HG02970 (cell line): ENCODE measurements around the gene DNAJC5.
"Not testable (repeated sequence)": the region's sequence is repeated elsewhere in the genome, so short reads cannot be mapped to it uniquely, and the experiment has no call there.

Experiments used
- ATAC-seq: cut with Tn5 transposase; IDR thresholded peaks from one replicate; pipeline ENCODE4 v1.9.1; 2021; ENCODE audit warnings: mild to moderate bottlenecking, moderate library complexity, moderate number of reproducible peaks; ENCODE audit not compliant: unreplicated experiment, low FRiP score

DNAJC5 gene

GRCh38 chr20:63894358-63895201, at the start of gene DNAJC5:
Gene DNAJC5, plus strand, starts transcription at chr20:63895126. Its CDS starts 33,220 bp downstream, at chr20:63928346.
- ATAC-seq = peak; percentile 79

DNA sequence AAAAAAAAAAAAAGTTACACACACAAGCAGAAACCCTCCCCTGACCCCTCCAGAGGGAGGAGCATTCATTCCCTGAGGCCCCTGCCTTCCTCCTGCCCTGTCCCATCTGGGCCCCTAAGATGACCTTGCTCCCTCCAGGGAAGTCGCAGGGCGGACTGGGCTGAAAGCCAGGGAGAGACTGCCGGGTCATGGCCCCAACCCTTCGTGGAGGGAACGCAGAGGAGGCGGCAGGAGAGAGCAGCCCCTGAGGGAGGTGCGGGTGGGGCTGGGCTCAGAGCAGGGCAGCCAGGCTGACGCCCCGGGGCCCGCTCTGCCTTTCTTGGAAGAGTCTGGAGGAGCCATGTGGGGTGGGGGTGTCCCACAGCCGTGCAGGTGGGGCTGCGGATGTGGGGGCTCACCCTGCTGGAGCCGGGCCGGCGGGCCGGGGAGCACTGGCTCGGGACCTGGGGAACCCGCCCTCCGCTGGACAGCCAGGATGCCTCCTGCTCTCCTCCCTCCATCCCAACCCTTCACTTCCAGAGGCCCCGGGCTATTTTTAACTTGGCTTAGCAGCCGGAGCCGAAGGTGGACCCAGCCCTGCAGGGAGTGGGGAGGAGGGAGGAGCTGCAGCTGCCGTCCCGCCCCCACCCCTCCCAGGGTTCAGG, 48.7 kb upstream of the DNAJC5 start:
- ATAC-seq = no peak

GRCh38 chr20:63846888-63847236, 48.1 kb upstream of the DNAJC5 start:
- ATAC-seq = no peak

GRCh38 chr20:63847237-63848002, 47.5 kb upstream of the DNAJC5 start:
- ATAC-seq = no peak

GRCh38 chr20:63848003-63848911, 46.7 kb upstream of the DNAJC5 start:
- ATAC-seq = no peak

DNA sequence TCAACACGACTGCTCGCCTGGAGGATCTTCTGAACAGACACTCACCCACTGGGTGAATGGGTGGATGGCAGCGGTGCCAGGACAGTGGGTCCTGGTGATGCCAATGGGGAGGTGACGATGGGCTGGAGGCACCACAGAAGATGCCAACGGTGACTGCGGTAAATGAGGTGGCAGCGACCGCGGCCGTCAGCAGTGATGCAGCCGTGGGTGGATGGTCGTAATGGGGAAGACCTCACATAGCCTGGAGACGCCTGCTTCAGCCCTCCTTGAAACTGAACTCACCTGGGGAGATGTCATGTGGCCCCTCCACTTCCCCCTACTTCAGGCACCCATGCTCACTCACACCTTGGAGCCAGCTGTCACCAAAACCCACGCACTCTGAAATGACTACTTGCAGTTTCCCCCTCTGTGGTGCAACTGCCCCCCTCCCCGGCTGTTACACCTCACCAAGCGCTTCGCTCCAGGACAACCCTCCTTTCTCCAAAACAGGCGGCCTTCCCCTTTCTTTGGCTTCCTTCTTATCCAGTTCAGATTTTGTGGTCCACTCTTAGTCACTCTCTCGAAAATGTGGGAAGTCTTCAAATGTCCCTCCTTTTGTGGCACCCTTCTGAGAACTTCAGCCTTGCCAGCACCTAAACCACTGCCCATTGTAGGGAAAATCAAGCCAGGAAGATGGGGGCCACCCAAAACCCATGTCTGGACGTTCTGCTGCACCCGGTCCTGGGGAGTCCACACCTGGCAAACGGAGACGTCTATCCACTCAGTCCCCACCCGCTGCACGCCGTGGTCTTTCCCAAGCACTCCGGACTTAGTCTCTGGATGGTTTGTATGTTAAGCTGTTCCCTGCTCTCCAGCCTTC, 44.0 kb upstream of the DNAJC5 start:
- ATAC-seq = no peak

DNA sequence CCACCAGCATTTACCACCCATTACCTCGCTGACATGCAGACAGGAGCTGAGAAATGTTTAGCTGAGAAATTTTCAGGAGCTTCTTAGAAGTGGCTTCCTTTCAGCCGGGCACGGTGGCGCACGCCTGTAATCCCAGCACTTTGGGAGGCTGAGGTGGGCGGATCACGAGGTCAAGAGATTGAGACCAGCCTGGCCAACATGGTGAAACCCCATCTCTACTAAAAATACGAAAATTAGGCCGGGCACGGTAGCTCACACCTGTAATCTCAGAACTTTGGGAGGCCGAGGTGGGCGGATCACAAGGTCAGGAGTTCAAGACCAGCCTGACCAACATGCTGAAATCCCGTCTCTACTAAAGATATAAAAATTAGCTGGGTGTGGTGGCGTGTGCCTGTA, 43.4 kb upstream of the DNAJC5 start:
- ATAC-seq = not testable (repeated sequence)

GRCh38 chr20:63853733-63854068, 41.2 kb upstream of the DNAJC5 start:
- ATAC-seq = not testable (repeated sequence)

DNA sequence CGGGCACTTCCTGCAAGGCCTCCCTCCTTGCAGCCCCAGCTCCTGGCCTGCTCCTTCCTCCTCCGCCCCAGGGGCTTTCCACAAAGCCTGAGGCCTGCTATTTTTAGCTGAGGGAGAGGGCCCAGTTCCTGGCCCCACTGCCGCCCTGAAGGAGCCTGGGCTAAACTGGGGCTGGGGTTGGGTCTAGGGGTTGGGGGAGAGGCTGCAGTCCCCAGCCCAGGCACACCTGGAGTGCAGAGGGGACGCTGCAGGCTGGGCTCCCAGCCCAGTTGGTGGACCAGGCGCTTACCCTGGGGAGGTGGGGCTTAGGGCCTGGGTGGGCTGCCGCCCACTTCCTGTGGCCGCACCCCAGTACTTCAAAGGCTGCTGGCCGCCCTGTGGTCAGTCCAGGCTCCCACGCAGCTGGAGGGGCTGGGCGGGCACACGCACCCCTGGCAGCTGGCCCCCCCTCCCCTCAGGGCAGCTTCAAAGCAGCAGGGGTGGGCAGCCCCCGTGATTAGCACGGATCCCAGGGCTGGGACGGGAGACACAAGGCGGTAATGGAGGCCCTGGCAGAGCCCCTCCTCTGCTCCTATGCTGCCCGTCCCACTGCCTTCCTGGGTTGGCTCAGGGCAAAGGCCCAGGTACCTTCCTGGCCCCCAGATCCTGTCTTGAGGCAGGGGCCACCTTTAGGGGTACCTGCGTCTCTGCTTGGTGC, 40.7 kb upstream of the DNAJC5 start:
- no peak for ATAC-seq

- no peak for ATAC-seq
Observed at GRCh38 chr20:63854766-63855362, 40.1 kb upstream of the DNAJC5 start.

- ATAC-seq = no peak
Observed at GRCh38 chr20:63855363-63856097, 39.4 kb upstream of the DNAJC5 start.

DNA sequence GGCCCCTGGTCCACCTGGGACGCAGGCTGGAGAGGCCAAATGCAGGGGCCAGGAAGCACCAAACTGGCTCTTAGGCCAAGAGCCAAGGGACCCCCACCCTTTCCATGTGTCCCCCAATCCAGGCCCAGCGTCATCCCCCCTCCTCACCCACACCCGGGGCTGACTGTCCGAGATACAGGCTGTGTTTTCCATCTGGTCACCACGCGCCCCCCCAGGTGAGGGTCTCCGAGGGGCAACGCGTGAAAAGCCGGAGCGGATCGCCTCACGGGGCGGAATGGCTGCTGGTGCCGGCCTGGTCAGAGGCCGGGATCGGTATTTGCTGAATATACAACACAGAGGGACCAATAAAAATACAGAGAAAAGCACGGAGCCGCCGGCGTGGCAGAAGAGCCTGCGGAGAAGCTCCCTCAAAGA, 38.8 kb upstream of the DNAJC5 start:
- ATAC-seq = no peak

GRCh38 chr20:63857764-63858392, 37.0 kb upstream of the DNAJC5 start:
- no peak for ATAC-seq

DNA sequence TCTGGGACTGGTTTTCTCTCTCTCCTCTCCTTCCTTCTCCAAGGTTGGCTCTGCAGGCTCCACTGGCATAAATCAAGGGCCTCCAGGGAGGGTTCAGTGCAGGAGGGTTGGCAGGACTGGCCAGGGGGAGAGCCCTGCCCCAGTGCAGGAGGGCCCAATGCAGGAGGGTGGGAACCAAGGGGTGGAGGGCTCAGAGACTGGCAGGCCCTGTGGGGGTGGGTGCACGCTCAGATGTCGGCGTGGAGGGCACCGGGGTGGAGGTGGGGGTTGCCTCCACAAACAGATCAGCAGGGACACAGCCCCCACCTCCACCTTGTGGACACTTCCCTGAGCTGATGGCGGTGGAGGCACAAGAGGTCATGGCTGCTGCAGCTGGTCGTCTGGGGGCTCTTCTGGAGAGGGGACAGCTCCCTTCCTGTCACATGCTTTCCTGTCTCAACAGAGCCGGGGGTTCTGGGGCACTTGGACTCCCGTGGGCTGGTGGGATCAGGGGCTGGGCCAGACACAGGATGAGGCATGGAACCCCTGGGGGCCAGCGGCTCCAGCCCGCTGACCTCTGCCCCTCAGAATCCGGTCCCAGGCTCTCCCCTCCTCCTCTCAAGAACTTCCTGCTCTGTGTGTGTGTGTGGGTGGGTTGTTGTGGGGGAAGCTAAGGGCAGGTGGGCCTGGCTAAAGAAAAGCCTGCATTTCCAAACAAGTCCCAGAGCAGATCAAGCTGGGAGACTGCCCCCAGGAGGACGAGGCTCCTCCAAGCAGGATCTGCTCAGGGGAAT, 36.3 kb upstream of the DNAJC5 start:
- ATAC-seq = no peak

GRCh38 chr20:63859166-63859699, 35.7 kb upstream of the DNAJC5 start:
- no peak for ATAC-seq

DNA sequence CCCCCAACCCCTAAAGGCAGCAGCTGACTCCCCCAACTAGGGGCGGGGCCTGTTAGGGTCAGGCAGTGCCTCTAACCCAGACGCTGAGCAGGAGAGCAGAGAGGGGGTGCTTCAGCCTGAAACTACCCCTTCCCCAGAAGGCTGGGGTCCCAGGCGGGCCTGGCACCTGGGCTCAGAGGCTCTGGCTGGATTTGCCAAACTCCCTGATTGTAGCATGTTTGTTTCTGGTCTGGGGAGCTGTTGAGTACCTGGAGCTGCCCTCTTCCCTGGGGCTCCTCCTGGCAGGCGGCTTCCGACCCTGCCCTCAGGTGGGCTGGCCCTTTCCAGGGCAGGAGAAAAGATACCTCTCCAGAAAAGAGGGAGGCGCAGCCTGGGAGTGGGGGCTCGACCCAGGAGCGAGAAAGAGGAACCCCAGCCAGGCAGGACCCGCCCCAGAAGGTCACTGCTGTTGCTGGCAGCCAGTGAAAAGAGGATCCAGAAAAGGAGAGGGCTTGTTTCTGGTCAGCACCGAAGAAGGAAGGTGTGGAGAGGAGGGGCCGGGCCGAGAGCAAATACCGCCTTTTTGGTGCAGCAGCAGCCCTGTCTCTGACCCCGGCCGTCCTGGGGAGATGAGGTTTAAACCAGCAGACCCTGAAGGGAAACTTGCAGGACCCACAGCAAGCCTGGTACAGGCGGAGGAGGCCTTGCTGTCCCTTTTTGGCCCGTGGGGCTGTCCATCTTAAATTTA, 34.4 kb upstream of the DNAJC5 start:
- no peak for ATAC-seq
